Smooth muscle cell (in vitro differentiated cells): ENCODE data around the gene MSANTD4. TPM values are rescaled to one million over a fixed set of nuclear protein-coding genes. Genes with fewer than 3 reads are reported as not detected.

Experiments
- DNase-seq: peaks from one replicate; lab custom pipeline; 2025; ENCODE audit not compliant: unreplicated experiment; lab: John Stamatoyannopoulos, UW
- H2AFZ ChIP-seq: fragments of 200-600 bp; sonication (generic); 2 replicates; pipeline ENCODE4 v1.6.0; 2016; ENCODE audit warnings: antibody characterized with exemption, low read depth, mild to moderate bottlenecking
- H3F3A ChIP-seq: fragments of 200-600 bp; sonication (generic); 2 replicates; pipeline ENCODE4 v1.6.0; 2017; ENCODE audit warnings: antibody characterized with exemption, low read depth
- H3K27ac ChIP-seq: fragments of 200-600 bp; sonication (generic); 2 replicates; pipeline ENCODE4 v1.5.1; 2016; ENCODE audit warnings: low read depth, mild to moderate bottlenecking
- H3K27me3 ChIP-seq: fragments of 200-600 bp; sonication (generic); 2 replicates; pipeline ENCODE4 v1.6.1; 2016; ENCODE audit warnings: low read depth, mild to moderate bottlenecking
- H3K36me3 ChIP-seq: fragments of 200-600 bp; sonication (generic); 2 replicates; pipeline ENCODE4 v1.5.1; 2016; ENCODE audit warnings: low read depth
- H3K4me1 ChIP-seq: fragments of 200-600 bp; sonication (generic); 2 replicates; pipeline ENCODE4 v1.5.1; 2016; ENCODE audit warnings: low read depth
- H3K4me2 ChIP-seq: fragments of 200-600 bp; sonication (generic); 2 replicates; pipeline ENCODE4 v1.6.0; 2016; ENCODE audit warnings: mild to moderate bottlenecking
- H3K4me3 ChIP-seq: fragments of 200-600 bp; sonication (generic); 2 replicates; pipeline ENCODE4 v1.5.1; 2016; ENCODE audit warnings: mild to moderate bottlenecking
- H3K79me2 ChIP-seq: fragments of 200-600 bp; sonication (generic); 2 replicates; pipeline ENCODE4 v1.6.0; 2016; ENCODE audit warnings: low read depth, mild to moderate bottlenecking
- H3K9ac ChIP-seq: fragments of 200-600 bp; sonication (generic); 2 replicates; pipeline ENCODE4 v1.6.0; 2016; ENCODE audit warnings: low read depth
- H3K9me3 ChIP-seq: fragments of 200-600 bp; sonication (generic); replicated peaks from 2 replicates; pipeline ENCODE4 v1.5.1; 2016; ENCODE audit warnings: low read depth
- H4K20me1 ChIP-seq: fragments of 200-600 bp; sonication (generic); 2 replicates; pipeline ENCODE4 v1.6.0; 2016; ENCODE audit warnings: low read depth
- CTCF ChIP-seq: fragments of 200-600 bp; sonication (generic); IDR thresholded peaks from 2 replicates; pipeline ENCODE4 v1.5.1; 2017; ENCODE audit warnings: borderline replicate concordance, mild to moderate bottlenecking, antibody characterized with exemption; ENCODE audit not compliant: insufficient read depth, poor library complexity, severe bottlenecking
- WGBS: methylation state at CpG from one replicate; pipeline ENCODE4 v1.1.7; 2016; ENCODE audit warnings: low lambda C conversion rate; 5-methylcytosine and 5-hydroxymethylcytosine counted together
- polyA plus RNA-seq: library from polyadenylated mRNA; unstranded; fragments of >200 nt; fragmentation: Nextera tagmentation; extraction: Ambion mirVana; gene quantifications from 2 replicates; pipeline ENCODE4 v1.2.1, GENCODE V29; 2016
- total RNA-seq: library from RNA; depleted of rRNA; stranded (reverse); fragments of >200 nt; gene quantifications from 2 replicates; pipeline ENCODE4 v1.2.3, GENCODE V29; 2014

The MSANTD4 gene
- total and polyA plus RNA-seq, 2 experiments from 2014 or later = 5.9 to 18.3 TPM

GRCh38 chr11:106015066-106015465, 7.0 kb downstream of the MSANTD4 start:
- Histone ChIP-seq H3K9ac (no peak overlapping the region), H3K4me3 (no peak overlapping the region), H3K4me1 (peaks cover 9% of the 10 kb centered on the region), H3K79me2 (peaks cover 62% of the 10 kb centered on the region), H3K4me2 (no peak overlapping the region), H3K27ac (no peak overlapping the region), H3K36me3 (peaks cover 4% of the 10 kb centered on the region), H3F3A (peaks cover 4% of the 10 kb centered on the region), H3K27me3 (no peaks in the 10 kb centered on the region), H3K9me3 (no peaks in the 10 kb centered on the region), H2AFZ (no peak overlapping the region), H4K20me1 (peaks cover 45% of the 10 kb centered on the region)
- WGBS = 98% methylated on average over 2 of the region's 2 CpGs
- TF ChIP-seq CTCF = no peak
- no peak for DNase-seq

GRCh38 chr11:106014620-106015019, 7.4 kb downstream of the MSANTD4 start:
- Histone ChIP-seq H3K9ac (no peak overlapping the region), H3K36me3 (peaks cover 8% of the 10 kb centered on the region)

GRCh38 chr11:106014035-106014434, 8.0 kb downstream of the MSANTD4 start:
- Histone ChIP-seq H3K27me3 (no peaks in the 10 kb centered on the region), H3F3A (peaks cover 4% of the 10 kb centered on the region), H3K4me2 (no peak overlapping the region), H2AFZ (no peak overlapping the region), H3K4me3 (no peak overlapping the region), H3K79me2 (peaks cover 64% of the 10 kb centered on the region), H4K20me1 (peaks cover 45% of the 10 kb centered on the region), H3K27ac (peak overlapping the region; percentile 91), H3K36me3 (peaks cover 14% of the 10 kb centered on the region), H3K4me1 (peaks cover 7% of the 10 kb centered on the region), H3K9ac (no peak overlapping the region), H3K9me3 (no peaks in the 10 kb centered on the region)
- DNase-seq = no peak
- TF ChIP-seq CTCF = no peak
- 97% methylated on average over 2 of the region's 2 CpGs for WGBS

More at GRCh38 chr11:106014620-106015019, 7.4 kb downstream of the MSANTD4 start:
- no peak overlapping the region for H3K4me3 ChIP-seq
- WGBS = 98% methylated on average over 2 of the region's 2 CpGs
- DNase-seq = no peak
- H3K79me2 ChIP-seq = peaks cover 62% of the 10 kb centered on the region
- no peak overlapping the region for H2AFZ ChIP-seq
- H4K20me1 ChIP-seq = peaks cover 45% of the 10 kb centered on the region
- H3K4me2 ChIP-seq = no peak overlapping the region
- H3K9me3 ChIP-seq = no peaks in the 10 kb centered on the region
- H3K27ac ChIP-seq = peak overlapping the region; percentile 91
- peaks cover 7% of the 10 kb centered on the region for H3K4me1 ChIP-seq
- no peaks in the 10 kb centered on the region for H3K27me3 ChIP-seq
- peaks cover 4% of the 10 kb centered on the region for H3F3A ChIP-seq
- TF ChIP-seq CTCF = no peak

- peaks cover 7% of the 10 kb centered on the region for H3K4me1 ChIP-seq
- H3K27ac ChIP-seq = peak overlapping the region; percentile 91
- H3K9me3 ChIP-seq = no peaks in the 10 kb centered on the region
- no peak for DNase-seq
- TF ChIP-seq CTCF = no peak
- peaks cover 4% of the 10 kb centered on the region for H3F3A ChIP-seq
- peaks cover 58% of the 10 kb centered on the region for H3K79me2 ChIP-seq
- H2AFZ ChIP-seq = no peak overlapping the region
- peaks cover 45% of the 10 kb centered on the region for H4K20me1 ChIP-seq
- H3K4me3 ChIP-seq = no peak overlapping the region
- H3K4me2 ChIP-seq = no peak overlapping the region
- peak overlapping the region; percentile 74 for H3K9ac ChIP-seq
- 40% methylated on average over 3 of the region's 3 CpGs for WGBS
- H3K36me3 ChIP-seq = peaks cover 20% of the 10 kb centered on the region
- H3K27me3 ChIP-seq = no peaks in the 10 kb centered on the region
Observed at GRCh38 chr11:106012744-106013143, 9.3 kb downstream of the MSANTD4 start.
